ENCODE measurements around the gene HEATR9.

- TF ChIP-seq USF2 (CRISPR knock-in tag; IDR thresholded peaks at IDR 0.05) (no peak), SMAD3 (CRISPR knock-in tag; IDR thresholded peaks at IDR 0.05; ENCODE audit: borderline replicate concordance) (no peak), NR2C2 (CRISPR knock-in tag; IDR thresholded peaks at IDR 0.05) (no peak), USF1 (CRISPR knock-in tag; IDR thresholded peaks at IDR 0.05) (no peak), MAX (CRISPR knock-in tag; IDR thresholded peaks at IDR 0.05) (no peak), CTCF (IDR thresholded peaks at IDR 0.05) (no peak), CREB1 (CRISPR knock-in tag; IDR thresholded peaks at IDR 0.05) (no peak), ESRRA (CRISPR knock-in tag; IDR thresholded peaks at IDR 0.05; ENCODE audit: borderline replicate concordance) (no peak)
Measured at GRCh38 chr17:35890774-35891155, 22.1 kb upstream of the HEATR9 start.

Measured in WTC11 (cell line).